ENCODE results near the gene DUSP28.

The DUSP28 gene

DNA sequence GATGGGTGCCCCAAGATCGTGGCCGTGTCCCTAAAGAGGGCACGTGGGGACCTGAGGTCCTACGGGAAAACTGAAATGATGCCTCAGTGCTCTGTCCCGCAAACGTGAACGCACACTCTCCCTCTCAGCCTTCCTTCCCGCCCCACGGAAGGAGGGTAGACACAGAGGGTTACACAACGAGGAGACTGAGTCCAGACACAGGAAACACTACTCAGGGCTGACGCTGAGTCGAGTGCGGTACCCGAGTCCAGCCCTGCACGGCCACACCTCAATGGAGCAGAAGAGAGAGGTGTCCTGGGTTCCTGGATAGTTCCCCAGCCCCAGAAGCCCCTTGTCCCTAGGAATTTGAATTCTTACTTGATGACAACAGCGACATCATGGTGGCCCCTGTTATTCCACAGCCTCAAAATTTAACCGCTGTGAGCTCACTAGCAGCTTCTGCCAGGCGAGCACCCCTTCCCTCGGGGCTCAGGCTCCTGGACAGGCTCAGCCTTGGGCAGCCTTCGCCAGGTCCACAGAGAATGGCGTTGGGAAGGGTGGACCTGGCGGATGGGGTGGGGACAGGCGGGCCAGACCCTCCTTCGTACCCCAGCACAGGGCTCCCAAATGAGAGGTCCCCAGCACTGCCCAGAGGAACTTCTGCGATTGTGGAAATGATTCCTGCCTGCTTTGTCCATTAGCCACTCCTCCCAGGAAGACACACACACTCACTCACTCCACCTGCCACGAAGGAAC is 7.1 kb downstream of the DUSP28 start:
- TF ChIP-seq, protein P1, sequence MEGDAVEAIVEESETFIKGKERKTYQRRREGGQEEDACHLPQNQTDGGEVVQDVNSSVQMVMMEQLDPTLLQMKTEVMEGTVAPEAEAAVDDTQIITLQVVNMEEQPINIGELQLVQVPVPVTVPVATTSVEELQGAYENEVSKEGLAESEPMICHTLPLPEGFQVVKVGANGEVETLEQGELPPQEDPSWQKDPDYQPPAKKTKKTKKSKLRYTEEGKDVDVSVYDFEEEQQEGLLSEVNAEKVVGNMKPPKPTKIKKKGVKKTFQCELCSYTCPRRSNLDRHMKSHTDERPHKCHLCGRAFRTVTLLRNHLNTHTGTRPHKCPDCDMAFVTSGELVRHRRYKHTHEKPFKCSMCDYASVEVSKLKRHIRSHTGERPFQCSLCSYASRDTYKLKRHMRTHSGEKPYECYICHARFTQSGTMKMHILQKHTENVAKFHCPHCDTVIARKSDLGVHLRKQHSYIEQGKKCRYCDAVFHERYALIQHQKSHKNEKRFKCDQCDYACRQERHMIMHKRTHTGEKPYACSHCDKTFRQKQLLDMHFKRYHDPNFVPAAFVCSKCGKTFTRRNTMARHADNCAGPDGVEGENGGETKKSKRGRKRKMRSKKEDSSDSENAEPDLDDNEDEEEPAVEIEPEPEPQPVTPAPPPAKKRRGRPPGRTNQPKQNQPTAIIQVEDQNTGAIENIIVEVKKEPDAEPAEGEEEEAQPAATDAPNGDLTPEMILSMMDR (IDR thresholded peaks at IDR 0.05; ENCODE audit: low read length, missing control alignments): no peak
- DNase-seq (ENCODE audit: low read depth): no peak
- peak overlapping the region; percentile 62 for H3K4me3 ChIP-seq (replicated peaks; ENCODE audit: low read depth, low read length)

DNA sequence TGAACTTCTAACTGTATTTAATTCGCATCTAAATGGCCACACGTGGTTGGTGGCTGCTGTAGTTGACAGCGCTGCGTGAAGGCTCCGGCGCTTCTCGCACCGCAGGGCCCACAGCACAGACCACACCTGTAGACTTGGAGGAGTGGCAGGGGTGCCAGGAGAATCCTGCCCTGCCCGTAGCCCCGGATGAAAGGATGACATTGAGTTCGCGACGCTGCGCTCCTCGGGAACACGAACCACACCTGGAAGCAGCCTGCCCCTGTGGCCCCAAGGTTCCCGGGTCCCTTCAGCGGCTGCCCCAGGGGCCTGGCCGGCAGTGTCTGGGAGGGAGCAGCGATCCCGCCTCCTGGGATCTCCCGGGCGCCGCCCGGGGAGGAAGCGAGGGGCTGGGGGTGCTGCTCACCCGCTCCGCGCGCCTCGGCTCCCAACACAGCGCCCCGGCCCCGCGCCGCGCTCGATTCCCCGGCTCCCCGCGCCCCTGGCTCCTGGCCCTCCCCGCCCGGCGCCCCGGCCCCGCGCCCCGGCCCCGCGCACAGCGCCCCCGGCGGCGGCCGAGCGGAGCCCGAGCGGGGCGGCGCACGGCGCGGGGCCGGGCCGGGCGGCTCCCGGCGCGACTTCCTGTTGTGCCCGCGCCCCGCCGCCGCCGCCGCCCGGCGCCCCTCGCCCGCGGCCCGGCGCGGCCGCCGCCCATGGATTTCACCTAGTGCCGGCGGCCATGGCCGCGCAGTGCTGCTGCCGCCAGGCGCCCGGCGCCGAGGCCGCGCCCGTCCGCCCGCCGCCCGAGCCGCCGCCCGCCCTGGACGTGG is 7.9 kb downstream of the DUSP28 start, which contains the start of gene RNPEPL1:
RNPEPL1 (plus strand) TSS at position 613 of the 806 bp plus-strand sequence; CDS start at position 716, 103 bp downstream.
- no peak for DNase-seq (ENCODE audit: low read depth)
- TF ChIP-seq, protein P1 (IDR thresholded peaks at IDR 0.05; ENCODE audit: low read length, missing control alignments): no peak

DNA sequence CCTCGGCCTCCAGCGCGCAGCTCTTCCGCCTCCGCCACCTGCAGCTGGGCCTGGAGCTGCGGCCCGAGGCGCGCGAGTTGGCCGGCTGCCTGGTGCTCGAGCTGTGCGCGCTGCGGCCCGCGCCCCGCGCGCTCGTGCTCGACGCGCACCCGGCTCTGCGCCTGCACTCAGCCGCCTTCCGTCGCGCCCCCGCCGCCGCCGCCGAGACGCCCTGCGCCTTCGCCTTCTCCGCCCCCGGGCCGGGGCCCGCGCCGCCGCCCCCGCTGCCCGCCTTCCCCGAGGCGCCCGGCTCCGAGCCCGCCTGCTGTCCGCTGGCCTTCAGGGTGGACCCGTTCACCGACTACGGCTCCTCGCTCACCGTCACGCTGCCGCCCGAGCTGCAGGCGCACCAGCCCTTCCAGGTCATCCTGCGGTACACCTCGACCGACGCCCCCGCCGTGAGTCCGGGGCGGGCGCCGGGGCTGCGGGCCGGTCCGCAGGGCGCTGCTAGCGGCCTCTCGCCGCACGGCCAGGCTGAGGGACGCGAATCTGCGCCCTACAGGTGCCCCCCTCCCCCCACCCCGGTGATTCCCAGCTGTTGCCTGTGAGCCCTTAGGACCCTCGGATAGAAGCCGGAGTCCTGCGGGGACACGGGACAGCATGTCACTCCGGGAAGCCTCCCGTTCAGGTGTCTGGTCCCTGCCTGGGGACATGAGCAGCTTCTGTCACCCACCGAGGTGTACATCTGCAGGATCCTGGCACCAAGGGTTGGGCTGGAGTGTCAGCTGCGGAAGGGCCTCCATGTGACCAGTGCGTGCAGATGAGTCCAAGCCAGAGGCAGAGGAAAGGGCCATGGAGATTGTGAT is 8.7 kb downstream of the DUSP28 start:
- peak overlapping the region; percentile 62 for H3K4me3 ChIP-seq (replicated peaks; ENCODE audit: low read depth, low read length)
- peak; percentile 63 for DNase-seq (ENCODE audit: low read depth)
- TF ChIP-seq, protein P1 (IDR thresholded peaks at IDR 0.05; ENCODE audit: low read length, missing control alignments): no peak

More for the DNA sequence above, 7.9 kb downstream of the DUSP28 start, which contains the start of gene RNPEPL1:
- H3K4me3 ChIP-seq (replicated peaks; ENCODE audit: low read depth, low read length): peak within 1 kb of the TSS; percentile 62

DNA sequence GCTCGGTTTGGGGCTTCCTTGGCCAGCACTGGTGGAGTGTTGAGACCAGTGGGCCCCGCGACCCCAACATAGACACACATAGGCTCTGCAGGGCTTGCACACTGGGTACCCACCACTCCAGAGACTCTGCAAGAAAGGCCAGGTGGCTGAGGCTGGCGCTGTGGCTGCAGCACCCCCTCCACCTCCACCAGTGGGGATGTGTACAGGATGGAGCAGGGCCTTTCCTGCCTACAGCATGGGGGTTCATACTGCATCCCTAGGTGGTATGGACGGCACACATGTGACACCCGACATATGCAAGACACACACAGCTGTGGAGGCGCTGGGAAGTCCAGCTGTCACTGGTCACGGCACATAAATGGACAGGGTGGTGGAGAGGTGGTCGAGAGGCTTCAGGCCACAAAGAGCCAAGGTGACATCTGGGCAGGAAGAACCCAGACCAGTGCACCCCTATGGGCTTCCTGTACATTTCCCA is 9.4 kb downstream of the DUSP28 start:
- DNase-seq (ENCODE audit: low read depth): no peak
- TF ChIP-seq, protein P1 (IDR thresholded peaks at IDR 0.05; ENCODE audit: low read length, missing control alignments): no peak

DNA sequence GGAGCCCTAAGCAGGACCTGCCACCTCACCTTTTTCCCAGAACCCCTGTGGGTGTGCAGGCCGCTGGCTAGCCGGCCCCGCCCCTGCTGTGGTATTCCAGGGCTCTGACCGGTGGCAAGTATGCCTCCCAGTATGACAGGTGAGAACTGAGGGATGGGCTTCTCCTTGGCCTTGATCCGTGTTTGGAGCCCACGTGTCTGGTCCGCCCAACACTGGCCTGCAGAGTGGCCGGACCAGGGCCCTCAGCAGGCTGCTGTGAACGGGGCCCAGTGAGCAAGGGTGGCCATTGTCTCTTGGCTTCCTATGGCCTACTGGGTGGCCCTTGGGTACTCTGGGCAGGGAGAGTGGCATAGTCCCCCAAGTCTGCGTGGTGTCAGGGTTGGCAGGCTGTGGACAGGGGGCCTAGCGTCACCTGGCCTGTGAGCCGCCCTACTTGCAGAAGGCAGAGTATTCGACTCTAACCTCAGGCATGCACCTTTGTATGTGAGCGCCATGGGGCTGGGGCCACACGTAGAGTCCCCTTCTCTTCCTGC is 9.9 kb downstream of the DUSP28 start:
- DNase-seq (ENCODE audit: low read depth): no peak
- H3K4me3 ChIP-seq (replicated peaks; ENCODE audit: low read depth, low read length): no peak overlapping the region
- TF ChIP-seq, protein P1 (IDR thresholded peaks at IDR 0.05; ENCODE audit: low read length, missing control alignments): no peak

More for the DNA sequence above, 9.4 kb downstream of the DUSP28 start:
- H3K4me3 ChIP-seq (replicated peaks; ENCODE audit: low read depth, low read length): peak overlapping the region; percentile 62
